Ovary (tissue), 9 donors: Measurements from ENCODE around the gene ABCC1. TPM values are rescaled to one million over a fixed set of nuclear protein-coding genes. Genes with fewer than 3 reads are reported as not detected.

ENCODE experiments used
- DNase-seq, 5 donors: peaks; one replicate each; pipeline ENCODE4 v3.0.0-alpha.2; 2019 to 2020
- H3K27ac ChIP-seq, 2 donors: fragments of 200-600 bp; one replicate each; pipeline versions ENCODE4 v1.5.1 to v1.8.0; 2019 to 2022
- H3K27me3 ChIP-seq: fragments of 200-600 bp; one replicate; pipeline ENCODE4 v1.8.0; 2022
- H3K36me3 ChIP-seq: fragments of 200-600 bp; sonication (generic); one replicate; pipeline ENCODE4 v1.5.1; 2019
- H3K4me1 ChIP-seq: one replicate; pipeline ENCODE4 v1.8.1; 2013; ENCODE audit warnings: mild to moderate bottlenecking, moderate library complexity; ENCODE audit not compliant: insufficient read depth
- H3K4me3 ChIP-seq: fragments of 200-600 bp; sonication (generic); one replicate; pipeline ENCODE4 v1.5.1; 2017
- H3K9me3 ChIP-seq, 2 donors: fragments of 200-600 bp in 1 of 2; sonication (generic) in 1 of 2; one replicate each; pipeline versions ENCODE4 v1.5.1 to v1.8.1; 2013 to 2019; ENCODE audit warnings: mild to moderate bottlenecking in 1 of 2, moderate library complexity in 1 of 2
- EP300 ChIP-seq: sonication (generic); formaldehyde crosslinking; IDR thresholded peaks from one replicate; pipeline ENCODE4 v1.6.1; 2017; ENCODE audit warnings: antibody characterized with exemption
- POLR2A ChIP-seq: fragments of 450-650 bp; IDR thresholded peaks from one replicate; pipeline ENCODE4 v1.6.1; 2017; ENCODE audit warnings: antibody characterized with exemption, mild to moderate bottlenecking, moderate library complexity
- WGBS, 3 donors: extraction: QIAGEN DNeasy Blood & Tissue Kit in 1 of 3; methylation state at CpG; one replicate each; pipeline versions ENCODE4 v1.1.5 to v1.1.7; 2013 to 2017; 5-methylcytosine and 5-hydroxymethylcytosine counted together
- intact Hi-C, 4 donors: fragments of 100-400 bp; cut with DNase I; formaldehyde crosslinking; loops; one replicate each; pipeline versions ENCODE4 v1.11.0 to v1.15.1; 2022 to 2023
- polyA plus RNA-seq, 2 donors: library from polyadenylated mRNA; stranded (reverse); fragments of 200-250 nt in 1 of 2; fragments of 350-450 nt in 1 of 2; fragmentation: Illumina TruSeq in 1 of 2; extraction: RNeasy Lipid Tissue Mini Kit (QIAGEN cat#74804) in 1 of 2; gene quantifications; one replicate each; pipeline ENCODE4 v1.2.3, GENCODE V29; 2013 to 2014
- total RNA-seq, 7 donors: library from RNA; depleted of rRNA in 2 of 7; stranded (reverse); fragments of >200 nt in 2 of 7; fragmentation: NEBNext Ultra II Directional in 3 of 7; extraction: Animal tissue kit (Norgen Biotek cat#: 25700) in 3 of 7; gene quantifications; one replicate each; pipeline versions ENCODE4 v1.1.0 to v1.2.4, GENCODE V29; 2016 to 2023
- TF ChIP-seq, protein P1 (sequence below), 3 donors: fragments of 450-650 bp in 2 of 3; fragments of 200-600 bp in 1 of 3; IDR thresholded peaks; one replicate each; pipeline versions ENCODE4 v1.5.1 to v1.8.0; 2016 to 2022; ENCODE audit warnings: antibody characterized with exemption in 3 of 3, mild to moderate bottlenecking in 1 of 3
- donor health status: DM: no; HTN: no; CAD: no; lungs with moderate emphysema.
- donor health status: DM: no; HTN: no; CAD: no.
- donor health status: Bipolar disorder and iron deficiency.
- donor health status: DM: yes; HTN: yes; CAD: no.
- donor health status: DM: no; HTN: no; CAD: no.
- donor health status: DM: yes; HTN: yes; CAD: no.

The ABCC1 gene
- total and polyA plus RNA-seq, 9 donors, result 10.0 to 31.1 (median 20.9) TPM

DNA sequence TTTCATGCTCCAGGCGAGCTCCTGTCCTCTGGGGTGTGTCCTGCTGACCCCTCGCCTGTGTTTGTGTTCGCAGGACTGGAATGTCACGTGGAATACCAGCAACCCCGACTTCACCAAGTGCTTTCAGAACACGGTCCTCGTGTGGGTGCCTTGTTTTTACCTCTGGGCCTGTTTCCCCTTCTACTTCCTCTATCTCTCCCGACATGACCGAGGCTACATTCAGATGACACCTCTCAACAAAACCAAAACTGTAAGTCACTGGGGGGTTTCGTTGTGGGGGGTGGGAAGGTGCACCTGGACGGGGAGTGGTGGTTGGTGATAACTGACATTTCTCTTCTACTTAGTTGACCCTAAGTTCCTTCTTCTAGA lies 58.3 kb downstream of the ABCC1 start:
- Histone ChIP-seq H3K4me1 (no peaks in the 10 kb centered on the region), H3K4me3 (no peak overlapping the region), H3K36me3 (no peaks in the 10 kb centered on the region), H3K27ac (no peak overlapping the region), H3K27me3 (no peaks in the 10 kb centered on the region), H3K9me3 (no peaks in the 10 kb centered on the region)
- no peak for DNase-seq
- intact Hi-C loops, result no loop called here
- WGBS, 3 donors, result 88 to 90% (median 88%) methylated on average over 11 of the region's 11 CpGs
- no peak for TF ChIP-seq POLR2A
- TF ChIP-seq, protein P1, sequence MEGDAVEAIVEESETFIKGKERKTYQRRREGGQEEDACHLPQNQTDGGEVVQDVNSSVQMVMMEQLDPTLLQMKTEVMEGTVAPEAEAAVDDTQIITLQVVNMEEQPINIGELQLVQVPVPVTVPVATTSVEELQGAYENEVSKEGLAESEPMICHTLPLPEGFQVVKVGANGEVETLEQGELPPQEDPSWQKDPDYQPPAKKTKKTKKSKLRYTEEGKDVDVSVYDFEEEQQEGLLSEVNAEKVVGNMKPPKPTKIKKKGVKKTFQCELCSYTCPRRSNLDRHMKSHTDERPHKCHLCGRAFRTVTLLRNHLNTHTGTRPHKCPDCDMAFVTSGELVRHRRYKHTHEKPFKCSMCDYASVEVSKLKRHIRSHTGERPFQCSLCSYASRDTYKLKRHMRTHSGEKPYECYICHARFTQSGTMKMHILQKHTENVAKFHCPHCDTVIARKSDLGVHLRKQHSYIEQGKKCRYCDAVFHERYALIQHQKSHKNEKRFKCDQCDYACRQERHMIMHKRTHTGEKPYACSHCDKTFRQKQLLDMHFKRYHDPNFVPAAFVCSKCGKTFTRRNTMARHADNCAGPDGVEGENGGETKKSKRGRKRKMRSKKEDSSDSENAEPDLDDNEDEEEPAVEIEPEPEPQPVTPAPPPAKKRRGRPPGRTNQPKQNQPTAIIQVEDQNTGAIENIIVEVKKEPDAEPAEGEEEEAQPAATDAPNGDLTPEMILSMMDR (IDR thresholded peaks at IDR 0.05), result no peak

DNA sequence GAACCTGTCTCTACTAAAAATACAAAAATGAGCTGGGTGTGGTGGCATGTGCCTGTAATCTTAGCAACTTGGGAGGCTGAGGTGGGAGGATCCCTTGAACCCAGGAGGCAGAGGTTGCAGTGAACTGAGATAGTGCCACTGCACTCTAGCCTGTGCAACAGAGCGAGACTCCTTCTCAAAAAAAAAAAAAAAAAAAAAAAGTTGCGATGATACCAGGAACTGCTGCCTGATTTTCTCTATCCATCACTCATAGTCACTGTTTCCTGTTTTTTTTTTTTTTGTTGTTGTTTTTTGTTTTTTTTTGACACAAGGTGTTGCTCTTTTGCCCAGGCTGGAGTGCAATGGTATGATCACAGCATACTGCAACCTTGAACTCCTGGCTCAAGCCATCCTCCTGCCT lies 59.2 kb downstream of the ABCC1 start:
- no peaks in the 10 kb centered on the region for H3K4me1 ChIP-seq
- DNase-seq, result no peak
- no peaks in the 10 kb centered on the region for H3K36me3 ChIP-seq
- intact Hi-C loops, result no loop called here
- 94 to 100% (median 99%) methylated on average over 2 of the region's 2 CpGs for WGBS, 3 donors
- H3K9me3 ChIP-seq, result no peaks in the 10 kb centered on the region
- no peaks in the 10 kb centered on the region for H3K27me3 ChIP-seq
- no peak overlapping the region for H3K27ac ChIP-seq
- TF ChIP-seq POLR2A (no peak), EP300 (no peak)
- TF ChIP-seq, protein P1 (IDR thresholded peaks at IDR 0.05), result no peak
- no peak overlapping the region for H3K4me3 ChIP-seq

DNA sequence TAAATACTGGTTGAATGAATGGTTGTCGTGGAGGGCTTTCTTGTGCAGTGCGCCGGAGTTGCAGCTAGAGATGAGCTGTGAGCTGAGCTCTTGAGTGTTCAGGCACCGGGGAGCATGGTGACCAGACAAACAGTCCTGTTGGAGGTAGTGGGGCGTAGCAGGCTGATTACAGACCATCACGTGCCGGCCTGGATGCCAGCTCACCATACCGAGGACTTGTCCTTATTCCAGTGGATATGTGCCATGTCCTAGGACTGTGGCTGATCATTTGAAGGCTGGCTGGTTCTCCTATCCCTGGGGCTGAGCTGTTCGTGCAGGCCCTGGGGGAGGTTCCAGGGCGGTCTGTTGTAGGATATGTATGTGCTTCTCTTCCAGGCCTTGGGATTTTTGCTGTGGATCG lies 60.0 kb downstream of the ABCC1 start:
- WGBS, 3 donors, result 91 to 97% (median 96%) methylated on average over 11 of the region's 11 CpGs
- no peak for DNase-seq
- no peaks in the 10 kb centered on the region for H3K9me3 ChIP-seq
- no peaks in the 10 kb centered on the region for H3K36me3 ChIP-seq
- H3K4me1 ChIP-seq, result no peaks in the 10 kb centered on the region
- intact Hi-C loops, result no loop called here
- H3K27ac ChIP-seq, result no peak overlapping the region
- no peak overlapping the region for H3K4me3 ChIP-seq
- TF ChIP-seq POLR2A (no peak), EP300 (no peak)
- TF ChIP-seq, protein P1 (IDR thresholded peaks at IDR 0.05), result no peak
- H3K27me3 ChIP-seq, result no peaks in the 10 kb centered on the region

DNA sequence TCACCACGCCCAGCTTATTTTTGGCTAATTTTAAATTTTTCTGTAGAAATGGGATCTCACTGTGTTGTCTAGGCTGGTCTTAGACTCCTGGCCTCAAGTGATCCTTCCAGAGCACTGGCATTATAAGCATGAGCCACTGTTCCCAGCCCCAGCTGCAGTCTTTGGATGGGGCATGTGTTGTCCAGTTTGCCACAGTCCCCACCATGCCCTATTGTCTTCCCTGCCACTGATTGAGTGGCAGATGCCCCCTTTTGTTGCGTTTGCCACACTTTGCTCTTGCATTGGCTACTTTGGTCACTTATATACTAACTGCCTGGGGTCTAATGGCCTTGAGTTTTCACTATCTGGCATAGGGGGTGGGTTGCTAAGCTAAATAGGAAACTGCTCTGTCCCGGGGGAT lies 60.8 kb downstream of the ABCC1 start:
- no peaks in the 10 kb centered on the region for H3K36me3 ChIP-seq
- no peak overlapping the region for H3K4me3 ChIP-seq
- no peak for DNase-seq
- H3K27me3 ChIP-seq, result no peaks in the 10 kb centered on the region
- H3K4me1 ChIP-seq, result peaks cover 4% of the 10 kb centered on the region
- TF ChIP-seq EP300 (no peak), POLR2A (no peak)
- TF ChIP-seq, protein P1 (IDR thresholded peaks at IDR 0.05), result no peak
- no peaks in the 10 kb centered on the region for H3K9me3 ChIP-seq
- intact Hi-C loops, result loop anchor here in 1 of 4 donors (10.0 kb wide), 1 partner anchor 125 kb away; the partner anchor contains the start of gene CEP20
- no peak overlapping the region for H3K27ac ChIP-seq
- 87 to 96% (median 93%) methylated on average over 3 of the region's 3 CpGs for WGBS, 3 donors
